Measurements from ENCODE around the gene TMEM18. TPM values are rescaled to one million over a fixed set of nuclear protein-coding genes. Genes with fewer than 3 reads are reported as not detected.

Gene TMEM18
- total and polyA plus RNA-seq, 2 experiments from 2014 or later, result 15.0 to 41.9 TPM

GRCh38 chr2:627340-627709 lies 49.9 kb downstream of the TMEM18 start:
- no peak overlapping the region for H3K4me3 ChIP-seq
- H3K4me1 ChIP-seq (ENCODE audit: insufficient read depth), result no peaks in the 10 kb centered on the region
- Mint-ChIP-seq H3K27ac (no peak overlapping the region), H3K4me1 (peaks cover 8% of the 10 kb centered on the region), H3K36me3 (ENCODE audit: low read depth) (no peaks in the 10 kb centered on the region), H3K4me3 (no peak overlapping the region), H3K9me3 (no peaks in the 10 kb centered on the region), H3K27me3 (ENCODE audit: insufficient read depth, low read depth, poor library complexity) (peaks cover 3% of the 10 kb centered on the region)
- no peaks in the 10 kb centered on the region for H3K9me2 ChIP-seq (ENCODE audit: insufficient read depth)
- no peak overlapping the region for H3K4me2 ChIP-seq
- H3F3A ChIP-seq (replicated peaks; ENCODE audit: low read depth), result no peaks in the 10 kb centered on the region
- no peaks in the 10 kb centered on the region for H3K27me3 ChIP-seq (ENCODE audit: insufficient read depth)
- peak; percentile 61 for ATAC-seq
- no peaks in the 10 kb centered on the region for H3K79me2 ChIP-seq (replicated peaks; ENCODE audit: insufficient read depth)
- no peak for DNase-seq (ENCODE audit: low spot score)
- H4K20me1 ChIP-seq (replicated peaks; ENCODE audit: insufficient read depth), result no peaks in the 10 kb centered on the region
- H3K36me3 ChIP-seq (ENCODE audit: insufficient read depth), result no peaks in the 10 kb centered on the region
- no peak overlapping the region for H3K27ac ChIP-seq (ENCODE audit: low read depth)
- TF ChIP-seq ZNF462 (CRISPR knock-in tag; IDR thresholded peaks at IDR 0.05) (no peak), EZH2phosphoT487 (IDR thresholded peaks at IDR 0.05; ENCODE audit: unreplicated experiment) (no peak), JUNB (IDR thresholded peaks at IDR 0.05; ENCODE audit: unreplicated experiment) (no peak), CREB1 (CRISPR knock-in tag; IDR thresholded peaks at IDR 0.05; ENCODE audit: low read depth) (no peak), STAT1 (IDR thresholded peaks at IDR 0.05; ENCODE audit: unreplicated experiment) (no peak), REST (IDR thresholded peaks at IDR 0.05; ENCODE audit: unreplicated experiment) (no peak), NANOG (IDR thresholded peaks at IDR 0.05; ENCODE audit: borderline replicate concordance) (no peak), EZH2 (IDR thresholded peaks at IDR 0.05; ENCODE audit: low read depth, unreplicated experiment) (no peak)
- H2AFZ ChIP-seq, result peak overlapping the region; percentile 23; the same call in 1 of the 2 replicates
